NOMO-1 treated with DMSO at 0.1 percent for 48 hours (cell line): ENCODE data around the gene BTBD19.
A peak's percentile ranks its signal among the peaks of the same experiment; 100 is the strongest.
"Not testable (repeated sequence)": the region's sequence is repeated elsewhere in the genome, so short reads cannot be mapped to it uniquely, and the experiment has no call there.

ENCODE experiments used
- DNase-seq: peaks from one replicate; lab custom pipeline; 2025; ENCODE audit not compliant: unreplicated experiment; lab: John Stamatoyannopoulos, UW

Gene BTBD19

GRCh38 chr1:44808063-44808937 lies at the start of gene BTBD19:
BTBD19 (plus strand) TSS chr1:44808523; CDS start chr1:44808821, 298 bp downstream.
- DNase-seq = peak; percentile 17

- no peak for DNase-seq
Observed at GRCh38 chr1:44759077-44759476, 49.2 kb upstream of the BTBD19 start.

- DNase-seq = no peak
Observed at GRCh38 chr1:44760876-44761275, 47.4 kb upstream of the BTBD19 start.

- not testable (repeated sequence) for DNase-seq
Observed at GRCh38 chr1:44766421-44766820, 41.9 kb upstream of the BTBD19 start.

- peak; percentile 83 for DNase-seq
Observed at GRCh38 chr1:44775078-44775929, 33.0 kb upstream of the BTBD19 start, which contains the start of gene RPS8. RPS8 (plus strand) TSS chr1:44775540; CDS start chr1:44775597, 57 bp downstream.

GRCh38 chr1:44775930-44776729 lies 32.2 kb upstream of the BTBD19 start:
- DNase-seq = peak; percentile 38

- no peak for DNase-seq
Observed at GRCh38 chr1:44776730-44777068, 31.6 kb upstream of the BTBD19 start.

- no peak for DNase-seq
Observed at GRCh38 chr1:44777547-44777946, 30.8 kb upstream of the BTBD19 start.

GRCh38 chr1:44777969-44778635 lies 30.2 kb upstream of the BTBD19 start:
- DNase-seq = peak; percentile 26

GRCh38 chr1:44778705-44779576 lies 29.4 kb upstream of the BTBD19 start:
- DNase-seq = no peak

GRCh38 chr1:44780583-44781121 lies 27.7 kb upstream of the BTBD19 start:
- DNase-seq = no peak

- no peak for DNase-seq
Observed at GRCh38 chr1:44783697-44784093, 24.6 kb upstream of the BTBD19 start.

GRCh38 chr1:44784094-44785028 lies 24.0 kb upstream of the BTBD19 start:
- DNase-seq = no peak

- DNase-seq = no peak
Observed at GRCh38 chr1:44785029-44785380, 23.3 kb upstream of the BTBD19 start.

GRCh38 chr1:44785501-44786137 lies 22.7 kb upstream of the BTBD19 start:
- no peak for DNase-seq

- peak; percentile 61 for DNase-seq
Observed at GRCh38 chr1:44786138-44786840, 22.0 kb upstream of the BTBD19 start.

- no peak for DNase-seq
Observed at GRCh38 chr1:44786841-44787426, 21.4 kb upstream of the BTBD19 start.
